HFFc6 (cell line): ENCODE measurements around the gene LRRTM2. TPM values are rescaled to one million over a fixed set of nuclear protein-coding genes. Genes with fewer than 3 reads are reported as not detected.
A peak's percentile ranks its signal among the peaks of the same experiment; 100 is the strongest.

Source experiments
- DNase-seq: peaks from one replicate; pipeline ENCODE4 v3.0.0-alpha.2; 2018
- H3K27ac Mint-ChIP-seq: 2 replicates; pipeline ENCODE4 v1.8.0; 2020; ENCODE audit warnings: mild to moderate bottlenecking, mixed read lengths
- H3K27me3 Mint-ChIP-seq: 2 replicates; pipeline ENCODE4 v1.8.0; 2021; ENCODE audit warnings: mild to moderate bottlenecking, moderate library complexity, mixed read lengths; ENCODE audit not compliant: insufficient read depth
- H3K36me3 Mint-ChIP-seq: 2 replicates; pipeline ENCODE4 v1.8.0; 2021; ENCODE audit warnings: low read depth, mixed read lengths
- H3K4me1 Mint-ChIP-seq: 2 replicates; pipeline ENCODE4 v1.8.0; 2020; ENCODE audit warnings: low read depth, mixed read lengths
- H3K4me3 Mint-ChIP-seq: 2 replicates; pipeline ENCODE4 v1.8.0; 2020; ENCODE audit warnings: mild to moderate bottlenecking, moderate library complexity, mixed read lengths
- H3K9me3 Mint-ChIP-seq: 2 replicates; pipeline ENCODE4 v1.8.0; 2020; ENCODE audit warnings: mild to moderate bottlenecking, mixed read lengths
- total RNA-seq, 6 experiments: library from RNA; stranded (reverse); fragmentation: NEBNext Ultra II Directional; extraction: Animal tissue kit (Norgen Biotek cat#: 25700); gene quantifications; 2 replicates in 1 of 6; 3 replicates in 5 of 6; pipeline ENCODE4 v1.2.3, GENCODE V29; 2021
- TF ChIP-seq, protein P1 (sequence below): fragments of 200-600 bp; sonication (generic); IDR thresholded peaks from 2 replicates; pipeline ENCODE4 v1.5.0; 2021; ENCODE audit warnings: antibody characterized with exemption, mild to moderate bottlenecking

The LRRTM2 gene
- total RNA-seq, 6 experiments from 2014 or later, result 0.20 to 1.0 (median 0.25) TPM

DNA sequence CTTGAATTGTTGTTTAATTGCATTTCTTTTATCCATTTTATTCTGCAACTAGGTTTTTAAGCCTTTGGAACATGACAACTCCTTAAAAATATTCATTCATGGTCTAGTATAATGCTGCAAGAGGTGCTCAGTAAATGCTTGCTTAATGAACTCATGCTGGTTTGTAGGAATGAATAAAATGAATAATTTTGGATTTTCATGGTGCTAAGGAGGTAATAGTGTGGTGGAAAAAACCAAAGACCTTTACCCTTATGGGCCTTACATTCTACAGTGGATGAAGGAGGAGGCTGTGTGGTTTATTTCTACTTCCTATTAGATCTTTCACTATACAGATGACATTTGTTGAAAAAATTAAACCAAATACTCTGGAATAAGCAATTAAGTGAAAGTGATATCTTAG, 43.4 kb downstream of the LRRTM2 start:
- DNase-seq, result peak; percentile 33
- Mint-ChIP-seq H3K27me3 (no peaks in the 10 kb centered on the region), H3K4me3 (no peak overlapping the region), H3K36me3 (peaks cover 41% of the 10 kb centered on the region), H3K27ac (no peak overlapping the region), H3K9me3 (no peaks in the 10 kb centered on the region), H3K4me1 (peaks cover 53% of the 10 kb centered on the region)
- TF ChIP-seq, protein P1, sequence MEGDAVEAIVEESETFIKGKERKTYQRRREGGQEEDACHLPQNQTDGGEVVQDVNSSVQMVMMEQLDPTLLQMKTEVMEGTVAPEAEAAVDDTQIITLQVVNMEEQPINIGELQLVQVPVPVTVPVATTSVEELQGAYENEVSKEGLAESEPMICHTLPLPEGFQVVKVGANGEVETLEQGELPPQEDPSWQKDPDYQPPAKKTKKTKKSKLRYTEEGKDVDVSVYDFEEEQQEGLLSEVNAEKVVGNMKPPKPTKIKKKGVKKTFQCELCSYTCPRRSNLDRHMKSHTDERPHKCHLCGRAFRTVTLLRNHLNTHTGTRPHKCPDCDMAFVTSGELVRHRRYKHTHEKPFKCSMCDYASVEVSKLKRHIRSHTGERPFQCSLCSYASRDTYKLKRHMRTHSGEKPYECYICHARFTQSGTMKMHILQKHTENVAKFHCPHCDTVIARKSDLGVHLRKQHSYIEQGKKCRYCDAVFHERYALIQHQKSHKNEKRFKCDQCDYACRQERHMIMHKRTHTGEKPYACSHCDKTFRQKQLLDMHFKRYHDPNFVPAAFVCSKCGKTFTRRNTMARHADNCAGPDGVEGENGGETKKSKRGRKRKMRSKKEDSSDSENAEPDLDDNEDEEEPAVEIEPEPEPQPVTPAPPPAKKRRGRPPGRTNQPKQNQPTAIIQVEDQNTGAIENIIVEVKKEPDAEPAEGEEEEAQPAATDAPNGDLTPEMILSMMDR, result no peak

DNA sequence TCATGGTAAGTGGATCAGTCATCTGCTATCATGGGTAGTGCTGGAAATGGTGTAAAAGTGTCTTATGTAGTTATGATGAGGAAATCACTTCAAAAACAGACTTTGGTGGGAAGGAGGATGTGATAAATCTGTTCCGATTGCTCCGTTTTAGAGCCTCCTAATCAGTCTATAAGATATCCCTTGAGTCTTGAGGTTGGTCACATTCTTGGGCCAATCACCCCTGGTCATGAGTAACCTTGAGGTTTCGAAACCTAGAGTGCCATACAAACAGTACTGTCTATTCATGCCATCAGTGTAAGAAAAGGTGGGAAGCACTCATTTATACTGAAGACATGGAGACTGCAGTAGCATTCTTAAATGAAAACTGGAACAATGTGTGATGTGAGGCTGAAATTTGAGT, 45.8 kb downstream of the LRRTM2 start:
- Mint-ChIP-seq H3K27ac (no peak overlapping the region), H3K36me3 (peaks cover 30% of the 10 kb centered on the region), H3K4me3 (no peak overlapping the region), H3K4me1 (peaks cover 53% of the 10 kb centered on the region), H3K9me3 (no peaks in the 10 kb centered on the region), H3K27me3 (no peaks in the 10 kb centered on the region)
- TF ChIP-seq, protein P1, result no peak
- DNase-seq, result no peak

DNA sequence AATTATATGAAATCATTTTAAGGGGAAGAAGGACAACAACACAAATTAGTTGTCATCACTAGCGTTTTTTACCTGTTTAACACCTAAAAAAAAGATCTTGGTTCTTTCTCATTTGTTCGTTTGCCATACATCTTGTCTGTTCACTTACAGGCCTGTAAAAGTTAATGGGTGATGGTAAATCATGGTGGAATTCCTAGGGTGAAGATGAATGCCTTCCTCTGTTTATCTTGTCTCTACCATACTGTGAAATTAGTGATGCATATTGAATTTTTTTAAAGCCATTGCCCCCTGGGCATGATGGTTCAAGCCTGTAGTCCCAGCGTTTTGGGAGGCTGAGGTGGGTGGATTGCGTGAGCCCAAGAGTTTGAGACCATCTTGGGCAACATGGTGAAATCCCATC, 46.6 kb downstream of the LRRTM2 start:
- no peak overlapping the region for H3K27ac Mint-ChIP-seq
- H3K36me3 Mint-ChIP-seq, result peaks cover 30% of the 10 kb centered on the region

GRCh38 chr5:138824924-138825863, 49.9 kb downstream of the LRRTM2 start:
- no peak for DNase-seq
- Mint-ChIP-seq H3K27ac (peak overlapping the region; percentile 2; the same call in 1 of the 2 replicates), H3K9me3 (no peaks in the 10 kb centered on the region), H3K4me3 (no peak overlapping the region), H3K4me1 (peaks cover 43% of the 10 kb centered on the region), H3K27me3 (no peaks in the 10 kb centered on the region; the same call in 1 of the 2 replicates), H3K36me3 (peaks cover 34% of the 10 kb centered on the region)
- TF ChIP-seq, protein P1, result peak; percentile 83

More for the DNA sequence above, 46.6 kb downstream of the LRRTM2 start:
- Mint-ChIP-seq H3K4me3 (no peak overlapping the region), H3K27me3 (no peaks in the 10 kb centered on the region), H3K9me3 (no peaks in the 10 kb centered on the region), H3K4me1 (peaks cover 59% of the 10 kb centered on the region)
- TF ChIP-seq, protein P1, result no peak
- no peak for DNase-seq

GRCh38 chr5:138824516-138824915, 50.6 kb downstream of the LRRTM2 start:
- Mint-ChIP-seq H3K27ac (no peak overlapping the region), H3K36me3 (peaks cover 34% of the 10 kb centered on the region), H3K27me3 (no peaks in the 10 kb centered on the region; the same call in 1 of the 2 replicates), H3K9me3 (no peaks in the 10 kb centered on the region), H3K4me1 (peaks cover 40% of the 10 kb centered on the region), H3K4me3 (no peak overlapping the region)
- DNase-seq, result no peak
- TF ChIP-seq, protein P1, result no peak
